ENCODE data around the gene NDNF. TPM values are rescaled to one million over a fixed set of nuclear protein-coding genes. Genes with fewer than 3 reads are reported as not detected.

NDNF gene
- total RNA-seq, 4 donors from 2014 or later, result 2.4 to 10.6 (median 7.8) TPM

- DNase-seq (ENCODE audit: low spot score in 2 of 2), result no peak
- Histone ChIP-seq H3K9me3 (no peaks in the 10 kb centered on the region), H3K4me1 (no peaks in the 10 kb centered on the region), H3K4me3 (no peak overlapping the region), H3K36me3 (no peaks in the 10 kb centered on the region), H3K27me3 (no peaks in the 10 kb centered on the region), H3K27ac (no peak overlapping the region)
- TF ChIP-seq EP300 (IDR thresholded peaks at IDR 0.05), result no peak
- no peak for TF ChIP-seq CTCF (IDR thresholded peaks at IDR 0.05)
- no peak for TF ChIP-seq POLR2A (IDR thresholded peaks at IDR 0.05)
- 47 to 57% methylated on average over 9 of the region's 9 CpGs for WGBS, 2 donors
Measured at GRCh38 chr4:121057466-121057922, 14.8 kb downstream of the NDNF start.

- H3K4me1 ChIP-seq, result no peaks in the 10 kb centered on the region
- no peak for DNase-seq (ENCODE audit: low spot score in 2 of 2)
- no peaks in the 10 kb centered on the region for H3K27me3 ChIP-seq
- no peak overlapping the region for H3K27ac ChIP-seq
- no peaks in the 10 kb centered on the region for H3K9me3 ChIP-seq
- no peak overlapping the region for H3K4me3 ChIP-seq
- no peaks in the 10 kb centered on the region for H3K36me3 ChIP-seq
- TF ChIP-seq POLR2A (IDR thresholded peaks at IDR 0.05), result no peak
- TF ChIP-seq EP300 (IDR thresholded peaks at IDR 0.05), result no peak
- no peak for TF ChIP-seq CTCF (IDR thresholded peaks at IDR 0.05)
- WGBS, 2 donors, result 84 to 91% methylated on average over 3 of the region's 3 CpGs
Measured at GRCh38 chr4:121056066-121056465, 16.3 kb downstream of the NDNF start.

- no peaks in the 10 kb centered on the region for H3K4me1 ChIP-seq
- no peaks in the 10 kb centered on the region for H3K9me3 ChIP-seq
- DNase-seq (ENCODE audit: low spot score in 2 of 2), result no peak
- no peaks in the 10 kb centered on the region for H3K27me3 ChIP-seq
- TF ChIP-seq POLR2A (IDR thresholded peaks at IDR 0.05), result no peak
- no peak overlapping the region for H3K27ac ChIP-seq
- no peak overlapping the region for H3K4me3 ChIP-seq
- H3K36me3 ChIP-seq, result no peaks in the 10 kb centered on the region
Measured at GRCh38 chr4:121054373-121054772, 18.0 kb downstream of the NDNF start.

- TF ChIP-seq POLR2A (IDR thresholded peaks at IDR 0.05), result no peak
- no peak for TF ChIP-seq CTCF (IDR thresholded peaks at IDR 0.05)
- TF ChIP-seq EP300 (IDR thresholded peaks at IDR 0.05), result no peak
- 68 to 69% methylated on average over 3 of the region's 3 CpGs for WGBS, 2 donors
- Histone ChIP-seq H3K27ac (no peak overlapping the region), H3K4me1 (no peaks in the 10 kb centered on the region), H3K27me3 (no peaks in the 10 kb centered on the region), H3K4me3 (no peak overlapping the region), H3K36me3 (no peaks in the 10 kb centered on the region), H3K9me3 (no peaks in the 10 kb centered on the region)
- DNase-seq (ENCODE audit: low spot score in 2 of 2), result no peak
Measured at GRCh38 chr4:121053601-121054143, 18.7 kb downstream of the NDNF start.

- H3K4me3 ChIP-seq, result no peak overlapping the region
- no peaks in the 10 kb centered on the region for H3K36me3 ChIP-seq
- H3K4me1 ChIP-seq, result no peaks in the 10 kb centered on the region
- peak in 1 of 5 experiments; percentile 35 for TF ChIP-seq CTCF (IDR thresholded peaks at IDR 0.05)
- TF ChIP-seq POLR2A (IDR thresholded peaks at IDR 0.05), result no peak
- H3K27me3 ChIP-seq, result no peaks in the 10 kb centered on the region
- H3K9me3 ChIP-seq, result no peaks in the 10 kb centered on the region
- no peak overlapping the region for H3K27ac ChIP-seq
- no peak for DNase-seq (ENCODE audit: low spot score in 2 of 2)
Measured at GRCh38 chr4:121050300-121050699, 22.0 kb downstream of the NDNF start.

GRCh38 chr4:121049072-121049599 lies 23.2 kb downstream of the NDNF start:
- TF ChIP-seq EP300 (IDR thresholded peaks at IDR 0.05), result no peak
- no peak for TF ChIP-seq CTCF (IDR thresholded peaks at IDR 0.05)
- TF ChIP-seq POLR2A (IDR thresholded peaks at IDR 0.05), result no peak
- Histone ChIP-seq H3K4me3 (no peak overlapping the region), H3K4me1 (no peaks in the 10 kb centered on the region), H3K9me3 (no peaks in the 10 kb centered on the region), H3K36me3 (no peaks in the 10 kb centered on the region), H3K27me3 (no peaks in the 10 kb centered on the region), H3K27ac (no peak overlapping the region)
- WGBS, 2 donors, result 53 to 78% methylated on average over 3 of the region's 3 CpGs
- no peak for DNase-seq (ENCODE audit: low spot score in 2 of 2)
